Endometrium (tissue), 2 donors: Measurements from ENCODE around the gene LCP2.
"Not testable (repeated sequence)": the region's sequence is repeated elsewhere in the genome, so short reads cannot be mapped to it uniquely, and the experiment has no call there.

ENCODE experiments used
- FAIRE-seq: peaks from 2 replicates; lab custom pipeline; 2012; peaks lifted over from hg19 to GRCh38; lab: Jason Lieb, UNC
- donor health status: control.
- donor health status: control.

Gene LCP2

GRCh38 chr5:170273968-170274710, 23.4 kb downstream of the LCP2 start:
- no peak for FAIRE-seq

- FAIRE-seq: no peak
Observed at GRCh38 chr5:170270293-170271069, 27.1 kb downstream of the LCP2 start.

GRCh38 chr5:170269579-170269978, 28.0 kb downstream of the LCP2 start:
- no peak for FAIRE-seq

DNA sequence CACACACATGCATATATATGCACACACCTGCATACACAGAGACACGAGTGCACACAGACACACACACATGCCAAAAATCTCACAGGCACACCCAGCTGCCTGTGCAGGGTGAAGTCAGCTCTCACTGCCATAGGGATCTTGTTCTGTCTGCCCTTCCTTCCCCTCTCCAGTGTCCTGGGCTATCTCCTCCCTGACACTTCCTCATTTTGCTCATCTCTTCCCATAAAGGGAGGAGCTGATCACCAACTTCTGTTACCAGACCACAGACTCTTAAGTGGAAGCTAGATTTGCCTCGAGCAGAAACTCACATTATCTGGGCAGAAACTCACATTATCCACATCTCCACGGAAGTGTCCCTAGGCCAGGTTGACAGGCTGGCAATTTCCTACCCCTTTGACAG, 28.7 kb downstream of the LCP2 start:
- FAIRE-seq: no peak

DNA sequence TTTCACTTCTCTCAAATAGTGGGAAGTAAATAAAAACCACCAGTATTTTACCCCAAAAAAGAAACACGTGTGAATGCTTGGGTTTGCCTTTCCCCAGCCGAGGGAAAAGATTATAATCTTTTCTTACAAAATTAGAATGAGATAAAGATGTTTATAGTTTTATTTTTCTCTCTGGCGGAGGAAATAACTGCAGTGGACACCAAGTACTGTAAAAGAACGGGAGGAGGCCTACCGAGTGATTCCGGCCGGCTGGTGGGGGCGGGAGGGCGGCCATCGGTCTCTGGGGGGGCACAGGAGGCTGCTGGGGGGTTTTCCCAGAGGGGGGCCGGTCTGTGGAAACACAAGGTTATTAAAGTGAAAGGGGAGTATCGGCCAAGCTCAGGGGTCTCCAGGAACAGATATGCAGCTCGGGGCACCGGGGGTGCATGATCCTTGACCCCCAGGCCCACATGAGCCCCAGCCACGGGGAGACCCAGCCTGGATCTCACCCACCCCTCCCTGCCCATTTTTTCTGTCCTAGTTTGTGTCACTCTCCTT, 29.4 kb downstream of the LCP2 start:
- no peak for FAIRE-seq

- FAIRE-seq: peak; percentile 23
Observed at GRCh38 chr5:170267431-170268152, 30.0 kb downstream of the LCP2 start.

- FAIRE-seq: no peak
Observed at GRCh38 chr5:170266570-170267381, 30.8 kb downstream of the LCP2 start.

- FAIRE-seq: no peak
Observed at GRCh38 chr5:170265522-170265921, 32.1 kb downstream of the LCP2 start.

DNA sequence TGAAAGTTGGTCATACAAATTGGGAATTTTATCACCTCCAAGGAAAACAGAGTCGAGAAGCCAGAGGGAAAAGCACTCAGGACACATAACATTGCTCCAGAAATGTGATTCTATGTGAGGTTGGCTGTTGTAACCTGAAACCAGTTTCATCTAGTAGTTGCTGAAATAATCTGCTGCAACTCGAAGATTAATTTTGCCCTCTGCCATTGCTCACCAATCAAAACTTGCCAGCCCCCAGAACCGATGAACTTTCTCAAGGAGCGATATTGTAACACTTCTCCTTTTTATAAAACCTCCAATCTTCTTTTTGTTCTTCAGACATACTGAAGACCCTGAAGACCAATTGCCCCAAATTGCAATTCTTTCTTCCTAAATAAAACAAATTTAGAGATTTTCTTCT, 33.7 kb downstream of the LCP2 start:
- no peak for FAIRE-seq

DNA sequence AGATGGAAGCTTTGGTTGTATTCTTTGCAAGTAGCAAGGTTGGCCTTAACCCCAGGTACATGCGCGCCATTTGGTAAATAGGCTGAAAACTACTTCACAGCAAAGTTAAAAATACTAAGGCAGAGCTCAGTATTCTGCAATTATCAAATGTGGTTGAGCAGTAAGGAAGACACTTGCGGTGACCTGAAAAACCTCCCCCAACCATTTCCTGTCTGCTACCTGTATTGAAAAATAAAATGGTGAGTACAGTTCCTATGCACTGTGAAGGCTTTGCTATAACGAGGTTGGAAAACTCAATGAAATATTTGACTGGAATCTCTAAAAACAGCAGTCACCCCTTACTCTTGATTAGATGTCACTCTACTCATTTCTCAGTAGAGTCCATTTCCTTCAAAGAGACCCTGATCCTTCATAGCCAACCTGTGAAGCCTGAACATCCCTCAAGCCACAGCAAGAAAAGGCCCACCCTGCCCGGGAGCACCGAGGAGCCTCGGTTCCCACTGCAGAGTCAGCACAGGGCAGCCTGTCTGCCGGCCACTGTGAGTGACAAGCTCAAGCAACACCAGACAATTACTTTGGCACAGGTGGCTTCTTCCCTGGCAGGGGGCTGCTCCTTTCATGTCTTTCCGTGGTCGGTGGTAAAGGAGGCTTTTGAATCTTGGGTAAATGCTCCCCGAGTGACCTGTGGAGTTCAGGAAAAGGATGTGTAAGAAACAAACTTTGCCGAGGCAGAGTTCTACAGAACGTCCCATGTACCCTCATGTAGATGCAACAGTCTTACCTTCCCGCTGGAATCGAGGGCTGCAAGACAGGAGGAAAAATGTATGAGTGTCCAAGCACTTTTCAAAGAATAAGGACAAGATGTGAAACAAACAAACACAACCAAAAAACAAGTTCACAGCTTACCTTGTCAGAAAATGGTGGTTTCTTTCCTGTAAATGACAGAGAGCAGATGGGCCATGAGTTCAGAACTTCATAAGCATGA, 35.2 kb downstream of the LCP2 start:
- FAIRE-seq: no peak

DNA sequence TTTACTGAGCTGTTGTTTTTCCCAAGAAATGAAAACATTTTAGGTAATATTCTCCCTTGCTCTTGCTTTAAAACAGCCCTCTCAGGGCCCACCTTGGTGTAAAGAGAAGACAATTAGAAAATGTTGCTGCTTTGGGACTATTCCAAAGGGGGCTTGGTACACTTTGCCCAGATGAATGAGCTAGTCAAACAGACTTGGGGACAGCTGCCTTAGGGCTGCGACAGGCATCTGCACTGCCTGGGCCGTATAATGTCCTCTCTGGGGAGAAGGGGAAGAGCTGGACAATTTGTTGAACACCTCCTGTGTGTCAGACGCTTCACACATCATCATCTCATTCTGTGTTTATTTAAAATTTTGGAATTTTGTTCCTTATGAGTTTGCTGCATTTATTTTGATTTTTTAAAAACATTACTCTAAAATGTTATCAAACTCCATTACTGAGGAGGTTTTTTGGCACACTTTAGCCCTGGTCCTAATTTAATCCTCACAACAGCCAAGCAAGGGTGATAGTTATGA, 36.0 kb downstream of the LCP2 start:
- no peak for FAIRE-seq

DNA sequence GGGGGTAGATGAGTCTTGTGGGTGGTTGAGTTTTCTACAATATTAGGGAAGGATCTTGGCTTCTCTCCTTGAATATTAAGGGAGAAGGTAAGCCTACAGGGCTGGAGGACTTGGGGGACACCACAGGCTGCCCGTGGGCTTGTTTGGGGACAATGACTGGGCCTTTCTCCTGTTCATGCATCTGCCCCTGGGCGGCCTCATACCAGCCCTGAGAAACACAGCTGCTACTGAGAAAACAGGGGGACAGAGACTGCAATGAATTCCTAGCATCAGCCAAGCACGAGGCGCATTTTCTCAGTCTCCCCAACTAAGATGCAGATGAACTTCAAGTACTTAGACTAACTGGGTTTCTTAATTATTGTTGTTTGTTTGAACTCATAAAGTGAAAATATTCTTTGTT, 40.2 kb downstream of the LCP2 start:
- no peak for FAIRE-seq

DNA sequence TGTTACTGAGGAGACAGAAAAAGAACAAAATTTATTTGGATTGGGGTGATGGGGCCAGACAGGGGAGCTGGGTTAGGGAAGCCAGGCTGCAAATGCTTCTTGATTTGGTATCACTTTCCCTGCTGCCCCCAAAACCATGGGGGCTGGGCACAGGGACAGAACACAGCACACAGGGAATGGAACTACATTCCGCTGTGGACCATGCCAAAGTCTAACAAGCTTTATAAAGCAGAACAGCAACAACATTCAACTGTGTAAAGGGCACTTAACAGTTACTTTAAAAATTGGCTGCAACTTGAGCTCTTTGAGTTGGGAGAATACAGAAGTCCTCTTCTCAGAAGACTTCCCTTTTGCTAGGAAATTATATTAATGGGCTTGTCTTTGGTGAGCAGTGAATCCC, 41.0 kb downstream of the LCP2 start:
- no peak for FAIRE-seq

DNA sequence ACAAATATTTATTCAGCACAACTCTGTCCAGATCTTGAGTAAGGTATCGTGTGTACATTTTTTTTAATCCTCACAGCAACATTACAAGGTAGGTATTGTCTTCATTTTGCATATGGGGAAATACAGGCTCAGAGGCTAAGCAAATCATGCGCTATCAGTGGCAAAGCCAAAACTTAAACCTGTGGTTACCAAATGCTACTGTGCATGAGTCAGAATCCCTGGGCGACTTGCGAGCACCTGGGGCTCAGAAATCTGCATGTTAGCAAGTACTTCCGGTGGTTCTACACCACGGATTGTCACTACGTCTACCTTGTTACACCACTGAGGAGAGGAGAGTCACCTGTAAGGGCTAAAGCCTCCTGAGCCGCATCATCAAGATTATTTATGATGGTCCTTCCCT, 43.5 kb downstream of the LCP2 start:
- FAIRE-seq: no peak

DNA sequence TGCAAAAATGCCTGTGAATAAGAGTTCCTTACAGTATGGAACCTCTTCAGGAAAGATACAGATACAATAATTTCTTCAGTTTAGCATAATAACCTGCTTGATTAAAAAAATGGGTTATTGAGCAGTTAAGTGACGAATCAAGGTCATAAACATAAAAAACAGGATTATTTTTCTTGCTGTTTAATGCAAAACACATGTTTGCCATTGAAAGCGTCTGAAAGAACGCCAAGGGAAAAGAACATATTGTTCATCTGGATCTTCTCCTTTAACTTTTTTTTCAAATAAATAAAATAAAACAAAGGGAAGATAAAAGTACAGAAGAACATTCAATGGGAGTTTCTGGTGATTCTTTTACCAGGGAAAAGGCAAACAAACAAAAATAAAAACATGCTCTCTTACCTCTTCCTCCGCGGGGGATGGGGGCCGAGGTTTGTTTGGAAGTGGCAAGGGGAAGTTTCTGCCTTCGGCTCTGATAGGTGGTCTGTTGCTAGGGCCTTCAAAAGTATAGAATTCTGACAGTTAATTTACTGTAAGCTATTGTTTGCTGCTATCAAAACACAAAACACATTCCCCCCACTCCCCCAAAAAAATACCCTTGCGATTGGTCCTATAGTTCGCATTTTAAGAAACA, 44.7 kb downstream of the LCP2 start:
- peak; percentile 100 for FAIRE-seq

GRCh38 chr5:170252109-170252508, 45.5 kb downstream of the LCP2 start:
- FAIRE-seq: no peak

- no peak for FAIRE-seq
Observed at GRCh38 chr5:170251462-170251861, 46.1 kb downstream of the LCP2 start.

GRCh38 chr5:170250810-170251317, 46.7 kb downstream of the LCP2 start:
- no peak for FAIRE-seq

DNA sequence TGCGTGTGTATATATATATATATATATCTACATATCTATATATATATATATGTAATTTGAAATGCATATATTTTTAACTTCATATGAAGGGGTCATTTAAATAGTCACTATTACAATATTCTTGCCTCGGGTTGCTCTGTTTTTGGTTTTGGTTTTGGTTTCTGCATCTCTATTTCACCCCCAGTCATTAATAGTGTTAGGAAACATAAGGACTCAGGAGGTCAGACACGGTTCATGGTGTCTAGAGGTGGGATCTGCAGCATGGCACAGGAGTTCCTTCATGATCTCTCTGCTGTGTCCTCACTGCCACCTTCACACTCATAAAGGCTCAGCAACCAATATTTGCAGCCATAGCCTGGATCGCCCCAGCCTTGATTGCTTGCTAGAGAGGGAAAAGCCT, 48.2 kb downstream of the LCP2 start:
- no peak for FAIRE-seq

DNA sequence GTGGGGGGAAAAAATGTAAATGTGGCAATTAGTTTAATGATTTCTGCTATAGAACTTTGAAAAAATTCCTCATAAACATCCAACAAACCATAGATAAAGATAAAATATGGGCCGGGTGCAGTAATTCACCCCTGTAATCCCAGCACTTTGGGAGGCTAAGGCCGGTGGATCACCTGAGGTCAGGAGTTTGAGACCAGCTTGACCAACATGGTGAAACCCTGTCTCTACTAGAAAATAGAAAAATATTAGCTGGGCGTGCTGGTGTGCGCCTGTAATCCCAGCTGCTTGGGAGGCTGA, 48.7 kb downstream of the LCP2 start:
- not testable (repeated sequence) for FAIRE-seq
